GM20000 (cell line): Measurements from ENCODE around the gene PSMG4.

Experiments used
- DNase-seq: peaks from one replicate; pipeline ENCODE4 v3.0.0; 2012; ENCODE audit warnings: low spot score
- TF ChIP-seq, protein P1 (sequence below): IDR thresholded peaks from 2 replicates; pipeline ENCODE4 v1.5.1; 2012; ENCODE audit warnings: mild to moderate bottlenecking, control low read depth; ENCODE audit errors: extremely low read depth, missing control alignments

The PSMG4 gene

DNA sequence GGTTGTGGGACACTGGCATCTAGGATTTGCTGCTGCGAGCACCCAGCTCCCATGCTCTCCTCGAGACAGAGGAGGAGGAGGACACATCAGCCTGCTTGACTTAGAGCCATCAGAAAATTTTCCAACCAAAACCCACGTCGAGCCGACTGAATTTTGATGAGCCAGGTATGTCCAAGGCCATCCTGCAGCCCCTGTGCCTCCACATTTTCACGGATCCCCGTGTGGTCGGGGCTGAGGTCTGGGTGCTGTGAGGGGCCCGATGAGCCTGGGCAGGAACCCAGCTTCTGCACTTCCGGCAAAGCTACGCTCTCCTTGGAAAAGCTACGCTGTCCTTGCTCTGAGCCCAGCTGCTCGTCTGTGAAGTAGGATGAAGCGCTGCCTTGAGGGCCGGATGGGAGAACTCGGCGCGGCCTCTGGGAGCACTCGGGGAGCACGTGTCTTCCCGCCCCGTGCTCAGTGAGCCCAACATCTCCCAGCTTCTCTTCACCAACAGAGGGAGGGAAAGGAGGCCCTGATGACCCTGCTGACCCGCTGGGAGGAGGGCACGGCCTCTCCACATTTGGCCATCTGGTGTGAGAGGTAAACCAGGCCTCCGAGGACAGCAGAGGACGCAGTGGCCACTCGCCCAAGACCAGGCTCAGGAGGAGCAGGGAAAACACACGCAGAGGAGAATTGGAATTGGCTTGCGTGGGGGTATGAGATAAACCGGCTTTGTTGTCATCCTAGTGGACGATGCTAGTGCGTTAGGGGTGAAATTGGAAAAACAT is 33.9 kb downstream of the PSMG4 start:
- no peak for DNase-seq
- TF ChIP-seq, protein P1, sequence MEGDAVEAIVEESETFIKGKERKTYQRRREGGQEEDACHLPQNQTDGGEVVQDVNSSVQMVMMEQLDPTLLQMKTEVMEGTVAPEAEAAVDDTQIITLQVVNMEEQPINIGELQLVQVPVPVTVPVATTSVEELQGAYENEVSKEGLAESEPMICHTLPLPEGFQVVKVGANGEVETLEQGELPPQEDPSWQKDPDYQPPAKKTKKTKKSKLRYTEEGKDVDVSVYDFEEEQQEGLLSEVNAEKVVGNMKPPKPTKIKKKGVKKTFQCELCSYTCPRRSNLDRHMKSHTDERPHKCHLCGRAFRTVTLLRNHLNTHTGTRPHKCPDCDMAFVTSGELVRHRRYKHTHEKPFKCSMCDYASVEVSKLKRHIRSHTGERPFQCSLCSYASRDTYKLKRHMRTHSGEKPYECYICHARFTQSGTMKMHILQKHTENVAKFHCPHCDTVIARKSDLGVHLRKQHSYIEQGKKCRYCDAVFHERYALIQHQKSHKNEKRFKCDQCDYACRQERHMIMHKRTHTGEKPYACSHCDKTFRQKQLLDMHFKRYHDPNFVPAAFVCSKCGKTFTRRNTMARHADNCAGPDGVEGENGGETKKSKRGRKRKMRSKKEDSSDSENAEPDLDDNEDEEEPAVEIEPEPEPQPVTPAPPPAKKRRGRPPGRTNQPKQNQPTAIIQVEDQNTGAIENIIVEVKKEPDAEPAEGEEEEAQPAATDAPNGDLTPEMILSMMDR = no peak

- no peak for DNase-seq
- TF ChIP-seq, protein P1 = no peak
These were observed 34.8 kb downstream of the PSMG4 start for GRCh38 chr6:3293271-3294155.

- no peak for DNase-seq
- TF ChIP-seq, protein P1 = no peak
These were observed 35.6 kb downstream of the PSMG4 start for GRCh38 chr6:3294396-3294795.

DNA sequence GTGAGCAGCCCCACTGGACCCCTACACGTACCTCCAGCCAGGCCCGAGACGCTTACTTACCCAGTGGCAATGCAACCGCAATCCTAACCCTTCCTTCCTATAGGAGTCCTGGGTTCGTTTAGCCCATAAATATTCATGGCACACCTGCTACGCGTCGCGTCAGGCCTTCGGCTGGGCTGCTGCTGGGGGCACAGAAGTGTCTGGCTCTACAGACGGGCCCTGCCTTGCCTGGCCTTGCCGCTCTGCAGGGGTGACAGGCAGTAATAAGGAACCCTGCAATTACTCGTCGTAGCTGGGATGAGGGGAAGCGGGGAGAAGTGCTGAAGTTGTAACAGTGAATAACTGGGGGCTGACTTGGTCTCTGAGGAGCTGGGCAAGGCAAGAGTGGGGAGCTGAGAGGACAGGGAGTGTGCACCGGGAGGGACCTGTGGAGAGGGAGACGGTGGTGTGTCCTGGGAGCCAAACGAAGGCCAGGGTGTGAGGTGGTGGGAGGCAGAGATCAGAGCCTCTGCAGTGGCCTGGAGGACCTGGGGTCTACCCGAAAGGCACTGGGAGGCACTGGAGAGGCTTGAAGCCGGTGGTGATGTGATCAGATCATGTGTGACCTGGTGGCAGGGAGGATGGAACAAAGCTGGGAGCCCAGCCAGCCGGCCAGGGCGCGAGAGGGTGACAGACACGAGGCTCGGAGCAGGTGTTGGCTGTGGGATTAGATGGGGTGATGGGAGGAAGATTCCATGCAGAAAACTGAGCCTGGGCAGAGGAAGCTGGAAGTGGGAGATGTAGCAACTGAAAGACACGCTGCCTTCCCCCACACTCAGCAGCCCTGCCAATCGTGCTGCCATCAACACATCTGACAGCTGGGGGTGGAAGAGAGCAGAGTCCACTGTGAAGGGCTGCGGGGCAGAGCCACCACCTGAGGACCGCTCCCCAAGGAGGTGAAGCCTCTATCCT is 36.4 kb downstream of the PSMG4 start:
- DNase-seq = no peak
- TF ChIP-seq, protein P1 = no peak

DNA sequence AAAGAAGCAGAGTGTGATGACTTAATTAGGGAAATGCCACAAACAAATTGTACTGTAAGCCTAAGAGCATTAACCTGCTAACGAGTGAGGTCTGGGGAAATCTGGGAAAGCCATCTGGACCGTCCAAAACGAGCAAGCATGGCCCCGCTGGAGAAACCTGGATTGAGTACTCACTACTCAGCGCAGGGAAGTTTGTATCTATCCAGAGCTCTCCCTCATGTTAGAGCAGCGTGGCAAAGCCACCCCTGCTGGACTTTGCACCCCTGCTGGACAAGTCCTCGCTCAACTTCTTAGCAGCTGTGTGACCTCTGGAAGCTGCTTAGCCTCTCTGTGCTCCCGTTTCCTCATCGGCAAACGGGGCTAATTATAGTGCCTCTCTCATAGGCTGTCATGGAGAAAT is 37.3 kb downstream of the PSMG4 start:
- no peak for DNase-seq
- TF ChIP-seq, protein P1 = no peak

- DNase-seq = no peak
- TF ChIP-seq, protein P1 = no peak
These were observed 37.8 kb downstream of the PSMG4 start for GRCh38 chr6:3296537-3296936.
